Erythroblast (primary cell): ENCODE data around the gene SLC16A1.

Source experiments
- GATA1 ChIP-seq: IDR thresholded peaks from 2 replicates; pipeline ENCODE4 v1.6.1; 2011; ENCODE audit warnings: low read depth, mild to moderate bottlenecking, control low read depth, low read length, moderate library complexity
- POLR2A ChIP-seq: IDR thresholded peaks from 2 replicates; pipeline ENCODE4 v1.6.1; 2011; ENCODE audit warnings: mild to moderate bottlenecking, low read length

GRCh38 chr1:112901387-112901786 is 54.6 kb downstream of the SLC16A1 start:
- TF ChIP-seq POLR2A (no peak), GATA1 (no peak)
